ENCODE results near the gene CAMK2A. TPM values are rescaled to one million over a fixed set of nuclear protein-coding genes. Genes with fewer than 3 reads are reported as not detected.

CAMK2A gene
- polyA plus RNA-seq, 1 of the 3 experiments (the other 2 are of a cell fraction): 0.10 TPM

- Histone ChIP-seq H3K79me2 (ENCODE audit: insufficient read depth) (no peaks in the 10 kb centered on the region), H3F3A (replicated peaks; ENCODE audit: insufficient read depth) (no peaks in the 10 kb centered on the region), H3K27ac (ENCODE audit: low read depth in 2 of 2, low read length in 1 of 2) (no peak overlapping the region), H3K4me3 (ENCODE audit: low read depth in 2 of 2, low read length in 1 of 2) (no peak overlapping the region), H3K36me3 (replicated peaks in 1 of 2; ENCODE audit: control insufficient read depth in 1 of 2, insufficient read depth in 2 of 2, low read length in 1 of 2) (no peaks in the 10 kb centered on the region), H3K9me3 (no peaks in the 10 kb centered on the region), H3K4me2 (no peak overlapping the region), H3K9me2 (no peaks in the 10 kb centered on the region), H4K20me1 (ENCODE audit: insufficient read depth) (no peaks in the 10 kb centered on the region), H3K27me3 (ENCODE audit: insufficient read depth) (no peaks in the 10 kb centered on the region), H3K4me1 (ENCODE audit: control insufficient read depth in 1 of 2, insufficient read depth in 2 of 2, low read depth in 1 of 2, low read length in 1 of 2) (peaks cover under 1 to 24% of the 10 kb centered on the region in 2 experiments; a peak in 1 of 4 replicates), H3K9ac (no peak overlapping the region), H2AFZ (ENCODE audit: low read depth) (no peak overlapping the region)
- TF ChIP-seq POLR2AphosphoS5 (IDR thresholded peaks at IDR 0.05; ENCODE audit: low read depth, low read length) (no peak), MAX (IDR thresholded peaks at IDR 0.05; ENCODE audit: low read depth) (no peak), CTCF (IDR thresholded peaks at IDR 0.05) (no peak), IRF3 (IDR thresholded peaks at IDR 0.05; ENCODE audit: low read depth, low read length) (no peak), FOXM1 (IDR thresholded peaks at IDR 0.05; ENCODE audit: low read depth) (no peak), FOXJ3 (CRISPR knock-in tag; IDR thresholded peaks at IDR 0.05) (no peak), GATA2 (CRISPR knock-in tag; IDR thresholded peaks at IDR 0.05) (no peak), USF2 (IDR thresholded peaks at IDR 0.05; ENCODE audit: borderline replicate concordance, low read depth, low read length) (no peak), SIN3A (IDR thresholded peaks at IDR 0.05; ENCODE audit: borderline replicate concordance, low read depth, low read length) (no peak), FOSL2 (IDR thresholded peaks at IDR 0.05; ENCODE audit: borderline replicate concordance, low read depth) (no peak), EP300 (IDR thresholded peaks at IDR 0.05; ENCODE audit: borderline replicate concordance in 1 of 2, low read depth in 1 of 2, low read length in 1 of 2) (no peak), RXRA (IDR thresholded peaks at IDR 0.05; ENCODE audit: borderline replicate concordance, low read depth) (no peak), RFX5 (IDR thresholded peaks at IDR 0.05; ENCODE audit: low read length) (no peak)
- CTCF ChIA-PET: interaction anchor here (1.3 kb wide), 1 partner anchor 152 kb away, joined by 3 read pairs; no protein-coding TSS in a partner anchor
- WGBS (ENCODE audit: low lambda C conversion rate): 81% methylated on average over 6 of the region's 13 CpGs
- POLR2A ChIA-PET: no interaction called here
- DNase-seq: no peak
Measured at GRCh38 chr5:150284311-150284710, 5.3 kb downstream of the CAMK2A start.

GRCh38 chr5:150283904-150284303 lies 5.7 kb downstream of the CAMK2A start:
- POLR2A ChIA-PET: no interaction called here
- Histone ChIP-seq H3F3A (replicated peaks; ENCODE audit: insufficient read depth) (peaks cover 3% of the 10 kb centered on the region), H3K4me1 (ENCODE audit: control insufficient read depth in 1 of 2, insufficient read depth in 2 of 2, low read depth in 1 of 2, low read length in 1 of 2) (peaks cover 3 to 27% of the 10 kb centered on the region in 2 experiments; a peak in 1 of 4 replicates), H3K9me3 (no peaks in the 10 kb centered on the region), H2AFZ (ENCODE audit: low read depth) (no peak overlapping the region), H3K4me2 (no peak overlapping the region), H3K27ac (ENCODE audit: low read depth in 2 of 2, low read length in 1 of 2) (no peak overlapping the region), H3K79me2 (ENCODE audit: insufficient read depth) (no peaks in the 10 kb centered on the region), H3K27me3 (ENCODE audit: insufficient read depth) (no peaks in the 10 kb centered on the region), H3K4me3 (ENCODE audit: low read depth in 2 of 2, low read length in 1 of 2) (no peak overlapping the region), H3K36me3 (replicated peaks in 1 of 2; ENCODE audit: control insufficient read depth in 1 of 2, insufficient read depth in 2 of 2, low read length in 1 of 2) (no peaks in the 10 kb centered on the region), H3K9me2 (no peaks in the 10 kb centered on the region), H4K20me1 (ENCODE audit: insufficient read depth) (no peaks in the 10 kb centered on the region), H3K9ac (no peak overlapping the region)
- CTCF ChIA-PET: interaction anchor here (0.8 to 1.3 kb wide), 2 partner anchors 152 to 203 kb away, joined by 3 read pairs; no protein-coding TSS in a partner anchor
- no peak for DNase-seq
- no peak for TF ChIP-seq CHD2 (IDR thresholded peaks at IDR 0.05; ENCODE audit: low read length, partially characterized antibody)
- no peak for TF ChIP-seq USF1 (IDR thresholded peaks at IDR 0.05; ENCODE audit: borderline replicate concordance, low read depth)
- no peak for TF ChIP-seq GABPA (IDR thresholded peaks at IDR 0.05; ENCODE audit: low read depth)
- TF ChIP-seq RXRA (IDR thresholded peaks at IDR 0.05; ENCODE audit: borderline replicate concordance, low read depth): no peak
- TF ChIP-seq MEF2A (IDR thresholded peaks at IDR 0.05; ENCODE audit: borderline replicate concordance, low read depth): no peak
- no peak for TF ChIP-seq YY1 (IDR thresholded peaks at IDR 0.05; ENCODE audit: low read depth)
- TF ChIP-seq IRF3 (IDR thresholded peaks at IDR 0.05; ENCODE audit: low read depth, low read length): no peak
- TF ChIP-seq FOXM1 (IDR thresholded peaks at IDR 0.05; ENCODE audit: low read depth): no peak
- no peak for TF ChIP-seq JUND (IDR thresholded peaks at IDR 0.05)
- no peak for TF ChIP-seq TEAD4 (IDR thresholded peaks at IDR 0.05; ENCODE audit: borderline replicate concordance, insufficient read depth)
- no peak for TF ChIP-seq NFIC (IDR thresholded peaks at IDR 0.05; ENCODE audit: borderline replicate concordance)
- TF ChIP-seq ELF1 (IDR thresholded peaks at IDR 0.05): no peak
- no peak for TF ChIP-seq MXI1 (IDR thresholded peaks at IDR 0.05; ENCODE audit: low read depth, low read length)
- 85% methylated on average over 3 of the region's 3 CpGs for WGBS (ENCODE audit: low lambda C conversion rate)
